ENCODE results near the gene CAPN14.

DNA sequence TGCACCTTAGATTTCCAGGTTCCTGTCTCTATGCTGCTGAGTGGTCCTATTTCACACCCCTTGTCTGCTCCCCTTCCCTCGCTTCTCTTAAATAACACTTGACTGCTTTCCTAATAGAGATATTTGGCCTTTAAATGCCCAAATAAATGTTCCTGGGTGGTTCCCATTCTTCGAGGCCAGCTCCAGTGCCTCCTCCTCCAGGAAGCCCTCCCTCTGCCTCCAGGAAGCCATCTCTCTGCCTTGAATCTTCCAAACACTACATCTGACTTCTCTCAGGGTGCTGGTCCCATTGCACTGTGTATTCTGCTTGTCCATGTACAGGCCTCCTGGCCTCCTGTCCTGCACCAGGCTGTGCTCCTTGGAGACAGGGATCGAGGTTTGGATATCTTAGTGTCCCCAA, 30.8 kb upstream of the CAPN14 start:
- TF ChIP-seq, protein P1, sequence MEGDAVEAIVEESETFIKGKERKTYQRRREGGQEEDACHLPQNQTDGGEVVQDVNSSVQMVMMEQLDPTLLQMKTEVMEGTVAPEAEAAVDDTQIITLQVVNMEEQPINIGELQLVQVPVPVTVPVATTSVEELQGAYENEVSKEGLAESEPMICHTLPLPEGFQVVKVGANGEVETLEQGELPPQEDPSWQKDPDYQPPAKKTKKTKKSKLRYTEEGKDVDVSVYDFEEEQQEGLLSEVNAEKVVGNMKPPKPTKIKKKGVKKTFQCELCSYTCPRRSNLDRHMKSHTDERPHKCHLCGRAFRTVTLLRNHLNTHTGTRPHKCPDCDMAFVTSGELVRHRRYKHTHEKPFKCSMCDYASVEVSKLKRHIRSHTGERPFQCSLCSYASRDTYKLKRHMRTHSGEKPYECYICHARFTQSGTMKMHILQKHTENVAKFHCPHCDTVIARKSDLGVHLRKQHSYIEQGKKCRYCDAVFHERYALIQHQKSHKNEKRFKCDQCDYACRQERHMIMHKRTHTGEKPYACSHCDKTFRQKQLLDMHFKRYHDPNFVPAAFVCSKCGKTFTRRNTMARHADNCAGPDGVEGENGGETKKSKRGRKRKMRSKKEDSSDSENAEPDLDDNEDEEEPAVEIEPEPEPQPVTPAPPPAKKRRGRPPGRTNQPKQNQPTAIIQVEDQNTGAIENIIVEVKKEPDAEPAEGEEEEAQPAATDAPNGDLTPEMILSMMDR (IDR thresholded peaks at IDR 0.05) = no peak
- no peak for TF ChIP-seq POLR2A (IDR thresholded peaks at IDR 0.05)

All from sigmoid colon (tissue), 3 donors.